Smooth muscle cell (in vitro differentiated cells): ENCODE results near the gene SLC2A14. TPM values are rescaled to one million over a fixed set of nuclear protein-coding genes. Genes with fewer than 3 reads are reported as not detected.
"Not testable (repeated sequence)": the region's sequence is repeated elsewhere in the genome, so short reads cannot be mapped to it uniquely, and the experiment has no call there.

Source experiments
- DNase-seq: peaks from one replicate; lab custom pipeline; 2025; ENCODE audit not compliant: unreplicated experiment; lab: John Stamatoyannopoulos, UW
- H2AFZ ChIP-seq: fragments of 200-600 bp; sonication (generic); 2 replicates; pipeline ENCODE4 v1.6.0; 2016; ENCODE audit warnings: antibody characterized with exemption, low read depth, mild to moderate bottlenecking
- H3F3A ChIP-seq: fragments of 200-600 bp; sonication (generic); 2 replicates; pipeline ENCODE4 v1.6.0; 2017; ENCODE audit warnings: antibody characterized with exemption, low read depth
- H3K27ac ChIP-seq: fragments of 200-600 bp; sonication (generic); 2 replicates; pipeline ENCODE4 v1.5.1; 2016; ENCODE audit warnings: low read depth, mild to moderate bottlenecking
- H3K27me3 ChIP-seq: fragments of 200-600 bp; sonication (generic); 2 replicates; pipeline ENCODE4 v1.6.1; 2016; ENCODE audit warnings: low read depth, mild to moderate bottlenecking
- H3K36me3 ChIP-seq: fragments of 200-600 bp; sonication (generic); 2 replicates; pipeline ENCODE4 v1.5.1; 2016; ENCODE audit warnings: low read depth
- H3K4me1 ChIP-seq: fragments of 200-600 bp; sonication (generic); 2 replicates; pipeline ENCODE4 v1.5.1; 2016; ENCODE audit warnings: low read depth
- H3K4me2 ChIP-seq: fragments of 200-600 bp; sonication (generic); 2 replicates; pipeline ENCODE4 v1.6.0; 2016; ENCODE audit warnings: mild to moderate bottlenecking
- H3K4me3 ChIP-seq: fragments of 200-600 bp; sonication (generic); 2 replicates; pipeline ENCODE4 v1.5.1; 2016; ENCODE audit warnings: mild to moderate bottlenecking
- H3K79me2 ChIP-seq: fragments of 200-600 bp; sonication (generic); 2 replicates; pipeline ENCODE4 v1.6.0; 2016; ENCODE audit warnings: low read depth, mild to moderate bottlenecking
- H3K9ac ChIP-seq: fragments of 200-600 bp; sonication (generic); 2 replicates; pipeline ENCODE4 v1.6.0; 2016; ENCODE audit warnings: low read depth
- H3K9me3 ChIP-seq: fragments of 200-600 bp; sonication (generic); replicated peaks from 2 replicates; pipeline ENCODE4 v1.5.1; 2016; ENCODE audit warnings: low read depth
- H4K20me1 ChIP-seq: fragments of 200-600 bp; sonication (generic); 2 replicates; pipeline ENCODE4 v1.6.0; 2016; ENCODE audit warnings: low read depth
- WGBS: methylation state at CpG from one replicate; pipeline ENCODE4 v1.1.7; 2016; ENCODE audit warnings: low lambda C conversion rate; 5-methylcytosine and 5-hydroxymethylcytosine counted together
- polyA plus RNA-seq: library from polyadenylated mRNA; unstranded; fragments of >200 nt; fragmentation: Nextera tagmentation; extraction: Ambion mirVana; gene quantifications from 2 replicates; pipeline ENCODE4 v1.2.1, GENCODE V29; 2016
- total RNA-seq: library from RNA; depleted of rRNA; stranded (reverse); fragments of >200 nt; gene quantifications from 2 replicates; pipeline ENCODE4 v1.2.3, GENCODE V29; 2014
- TF ChIP-seq, protein P1 (sequence below): fragments of 200-600 bp; sonication (generic); IDR thresholded peaks from 2 replicates; pipeline ENCODE4 v1.5.1; 2017; ENCODE audit warnings: borderline replicate concordance, mild to moderate bottlenecking, antibody characterized with exemption; ENCODE audit not compliant: insufficient read depth, poor library complexity, severe bottlenecking

SLC2A14 gene
- total and polyA plus RNA-seq, 2 experiments from 2014 or later = 2.8 to 8.1 TPM

DNA sequence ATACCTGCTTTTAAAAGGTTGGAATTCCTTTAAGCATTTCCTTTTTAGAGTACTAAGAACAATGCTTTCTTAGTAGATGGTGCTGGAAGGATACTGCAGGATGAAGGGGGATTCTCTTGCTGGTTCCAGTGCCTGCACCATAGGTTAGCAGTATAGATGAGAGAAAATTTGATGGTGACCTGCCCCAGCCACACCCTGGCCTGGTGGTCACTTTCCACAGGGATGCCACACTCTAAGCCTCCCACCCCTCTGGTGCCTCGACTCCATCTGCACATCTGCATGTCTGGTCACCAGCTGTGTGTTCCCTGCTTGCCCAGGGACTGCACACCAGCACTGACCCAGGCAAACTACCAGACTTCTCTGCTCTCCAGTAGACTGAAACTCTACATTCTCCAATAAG lies 44.2 kb upstream of the SLC2A14 start:
- Histone ChIP-seq H3K27ac (peak overlapping the region; percentile 19), H3K79me2 (no peaks in the 10 kb centered on the region), H2AFZ (no peak overlapping the region), H3K9ac (no peak overlapping the region), H3K9me3 (no peaks in the 10 kb centered on the region), H4K20me1 (peaks cover 49% of the 10 kb centered on the region), H3K4me3 (no peak overlapping the region), H3K27me3 (no peaks in the 10 kb centered on the region), H3F3A (peaks cover 36% of the 10 kb centered on the region), H3K36me3 (peaks cover 17% of the 10 kb centered on the region), H3K4me1 (no peaks in the 10 kb centered on the region), H3K4me2 (no peak overlapping the region)
- DNase-seq = no peak
- WGBS = 57% methylated on average over 1 of the region's 1 CpG
- TF ChIP-seq, protein P1, sequence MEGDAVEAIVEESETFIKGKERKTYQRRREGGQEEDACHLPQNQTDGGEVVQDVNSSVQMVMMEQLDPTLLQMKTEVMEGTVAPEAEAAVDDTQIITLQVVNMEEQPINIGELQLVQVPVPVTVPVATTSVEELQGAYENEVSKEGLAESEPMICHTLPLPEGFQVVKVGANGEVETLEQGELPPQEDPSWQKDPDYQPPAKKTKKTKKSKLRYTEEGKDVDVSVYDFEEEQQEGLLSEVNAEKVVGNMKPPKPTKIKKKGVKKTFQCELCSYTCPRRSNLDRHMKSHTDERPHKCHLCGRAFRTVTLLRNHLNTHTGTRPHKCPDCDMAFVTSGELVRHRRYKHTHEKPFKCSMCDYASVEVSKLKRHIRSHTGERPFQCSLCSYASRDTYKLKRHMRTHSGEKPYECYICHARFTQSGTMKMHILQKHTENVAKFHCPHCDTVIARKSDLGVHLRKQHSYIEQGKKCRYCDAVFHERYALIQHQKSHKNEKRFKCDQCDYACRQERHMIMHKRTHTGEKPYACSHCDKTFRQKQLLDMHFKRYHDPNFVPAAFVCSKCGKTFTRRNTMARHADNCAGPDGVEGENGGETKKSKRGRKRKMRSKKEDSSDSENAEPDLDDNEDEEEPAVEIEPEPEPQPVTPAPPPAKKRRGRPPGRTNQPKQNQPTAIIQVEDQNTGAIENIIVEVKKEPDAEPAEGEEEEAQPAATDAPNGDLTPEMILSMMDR = no peak

DNA sequence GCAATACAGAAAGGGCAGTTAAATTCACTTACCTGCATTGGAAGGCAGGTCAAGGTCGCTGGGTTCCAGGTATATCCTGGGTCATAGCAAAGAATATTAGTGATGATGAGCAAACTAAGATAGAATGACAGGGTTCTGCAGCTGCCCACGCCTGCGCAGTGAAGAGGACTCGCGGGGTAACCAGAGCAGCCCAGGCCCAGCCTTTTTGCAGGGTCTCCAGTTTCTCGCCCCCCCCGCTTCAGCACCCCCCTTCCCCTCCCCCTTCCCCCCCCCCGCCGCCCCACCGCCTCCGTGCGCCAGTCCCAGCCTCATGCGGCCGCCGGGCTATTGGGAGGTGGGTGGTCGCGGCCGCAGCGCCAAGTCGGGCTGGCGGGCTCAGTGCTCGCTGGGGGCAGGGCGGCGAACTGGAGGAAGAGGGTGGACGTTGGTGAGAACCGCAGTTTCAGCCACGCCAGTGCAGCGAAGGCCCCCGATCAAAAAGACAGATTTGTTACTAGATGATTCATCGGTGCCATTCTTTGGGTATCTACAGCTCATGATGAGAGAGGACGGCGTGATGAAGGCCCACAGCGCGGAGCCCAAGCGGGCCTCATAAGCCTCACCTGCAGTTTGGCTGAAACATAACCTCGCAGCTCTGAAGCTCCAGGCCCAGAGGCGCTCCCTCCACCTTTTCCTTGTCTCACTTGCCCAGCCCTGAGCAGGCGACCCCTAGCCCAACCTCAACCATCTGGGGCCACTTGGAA lies 43.1 kb upstream of the SLC2A14 start:
- H3K4me2 ChIP-seq = no peak overlapping the region

GRCh38 chr12:7910106-7910505 lies 37.4 kb upstream of the SLC2A14 start:
- 77% methylated on average over 7 of the region's 7 CpGs for WGBS

More for the DNA sequence above, 43.1 kb upstream of the SLC2A14 start:
- Histone ChIP-seq H3K36me3 (peaks cover 8% of the 10 kb centered on the region), H3K4me1 (no peaks in the 10 kb centered on the region), H3K9ac (no peak overlapping the region), H3K27me3 (no peaks in the 10 kb centered on the region), H2AFZ (no peak overlapping the region), H3K27ac (no peak overlapping the region), H3K9me3 (no peaks in the 10 kb centered on the region), H3K4me3 (no peak overlapping the region), H4K20me1 (peaks cover 38% of the 10 kb centered on the region), H3F3A (peaks cover 26% of the 10 kb centered on the region), H3K79me2 (no peaks in the 10 kb centered on the region)
- DNase-seq = no peak
- TF ChIP-seq, protein P1 = no peak
- WGBS = 80% methylated on average over 20 of the region's 38 CpGs

GRCh38 chr12:7907009-7907408 lies 34.3 kb upstream of the SLC2A14 start:
- no peak overlapping the region for H3K9ac ChIP-seq
- no peaks in the 10 kb centered on the region for H3K36me3 ChIP-seq
- no peaks in the 10 kb centered on the region for H3K27me3 ChIP-seq
- peaks cover 6% of the 10 kb centered on the region for H3K4me1 ChIP-seq
- TF ChIP-seq, protein P1 = peak; percentile 33
- H3K27ac ChIP-seq = no peak overlapping the region
- no peaks in the 10 kb centered on the region for H3K9me3 ChIP-seq
- no peak overlapping the region for H2AFZ ChIP-seq
- no peak for DNase-seq
- no peaks in the 10 kb centered on the region for H3F3A ChIP-seq
- H3K4me3 ChIP-seq = no peak overlapping the region
- H3K4me2 ChIP-seq = no peak overlapping the region
- H4K20me1 ChIP-seq = no peaks in the 10 kb centered on the region
- H3K79me2 ChIP-seq = no peaks in the 10 kb centered on the region
- 22% methylated on average over 3 of the region's 3 CpGs for WGBS

More at GRCh38 chr12:7910106-7910505, 37.4 kb upstream of the SLC2A14 start:
- H3K4me2 ChIP-seq, H3F3A ChIP-seq, H3K4me3 ChIP-seq, H2AFZ ChIP-seq, DNase-seq, H3K27me3 ChIP-seq, H3K27ac ChIP-seq, H3K79me2 ChIP-seq, H3K4me1 ChIP-seq, H3K9ac ChIP-seq, H3K9me3 ChIP-seq, H3K36me3 ChIP-seq, H4K20me1 ChIP-seq: not testable (repeated sequence)

DNA sequence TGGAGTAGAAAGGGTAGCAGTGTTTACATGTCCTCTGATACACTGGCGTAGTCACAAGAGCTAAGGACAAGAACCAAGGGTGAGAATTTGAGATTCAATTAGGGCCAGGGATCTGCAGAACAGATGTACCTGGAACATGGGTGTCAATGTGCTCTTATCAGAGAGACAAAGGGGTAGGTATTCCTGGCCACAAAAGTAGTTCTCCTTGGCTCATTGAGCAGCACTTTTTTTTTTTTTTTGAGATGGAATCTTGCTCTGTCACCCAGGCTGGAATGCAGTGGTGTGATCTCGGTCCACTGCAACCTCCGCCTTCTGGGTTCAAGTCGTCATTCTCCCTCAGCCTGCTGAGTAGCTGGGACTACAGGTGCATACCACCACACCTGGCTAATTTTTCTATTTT lies 33.6 kb upstream of the SLC2A14 start:
- H2AFZ ChIP-seq, H3K36me3 ChIP-seq, H3K79me2 ChIP-seq, H3K4me2 ChIP-seq, H4K20me1 ChIP-seq, H3F3A ChIP-seq, H3K27ac ChIP-seq, H3K4me1 ChIP-seq, H3K9me3 ChIP-seq, H3K4me3 ChIP-seq, H3K27me3 ChIP-seq, H3K9ac ChIP-seq, DNase-seq: not testable (repeated sequence)
- 57% methylated on average over 4 of the region's 4 CpGs for WGBS

- not testable (repeated sequence) for DNase-seq, H3K27me3 ChIP-seq, H2AFZ ChIP-seq, H3K9ac ChIP-seq, H3K4me3 ChIP-seq, H3K4me1 ChIP-seq, H3K36me3 ChIP-seq, H4K20me1 ChIP-seq, H3K79me2 ChIP-seq, H3K9me3 ChIP-seq, H3F3A ChIP-seq, H3K27ac ChIP-seq
- H3K4me2 ChIP-seq = peak overlapping the region; percentile 25
- 16% methylated on average over 3 of the region's 5 CpGs for WGBS
These were observed 32.9 kb upstream of the SLC2A14 start for GRCh38 chr12:7905600-7906125.
